Spinal cord (tissue), 10 donors: ENCODE measurements around the gene SAP30BP. TPM values are rescaled to one million over a fixed set of nuclear protein-coding genes. Genes with fewer than 3 reads are reported as not detected.
A peak's percentile ranks its signal among the peaks of the same experiment; 100 is the strongest.

Source experiments
- DNase-seq, 6 donors: peaks; one replicate each; pipeline versions ENCODE4 v3.0.0 to v3.0.0-alpha.2; 2013 to 2015; ENCODE audit warnings: low spot score in 6 of 6, low read depth in 4 of 6
- H3K27ac ChIP-seq: one replicate; pipeline ENCODE4 v1.5.1; 2013; ENCODE audit warnings: low read depth, low read length, control low read depth
- H3K27me3 ChIP-seq: one replicate; pipeline ENCODE4 v1.6.1; 2013; ENCODE audit warnings: low read length; ENCODE audit not compliant: control insufficient read depth, insufficient read depth
- H3K36me3 ChIP-seq: one replicate; pipeline ENCODE4 v1.6.1; 2013; ENCODE audit warnings: low read length; ENCODE audit not compliant: control insufficient read depth, insufficient read depth
- H3K4me1 ChIP-seq: one replicate; pipeline ENCODE4 v1.6.1; 2013; ENCODE audit warnings: low read length; ENCODE audit not compliant: control insufficient read depth, insufficient read depth
- H3K4me3 ChIP-seq: one replicate; pipeline ENCODE4 v1.5.1; 2013; ENCODE audit warnings: low read depth, low read length, control low read depth
- H3K9me3 ChIP-seq: one replicate; pipeline ENCODE4 v1.6.1; 2013; ENCODE audit warnings: low read length; ENCODE audit not compliant: control insufficient read depth, insufficient read depth
- WGBS: methylation state at CpG from one replicate; pipeline ENCODE4 v1.1.5; 2013; ENCODE audit warnings: missing lambda C conversion rate; ENCODE audit not compliant: insufficient coverage; 5-methylcytosine and 5-hydroxymethylcytosine counted together
- long read RNA-seq, 4 donors: transcript quantifications; one replicate each; lab custom pipeline, GENCODE V29; 2026
- polyA plus RNA-seq, 2 donors: library from polyadenylated mRNA; unstranded; fragments of 120-200 nt; gene quantifications; one replicate each; pipeline ENCODE4 v1.2.1, GENCODE V29; 2013; ENCODE audit not compliant: insufficient read length in 2 of 2
- total RNA-seq, 2 donors: library from RNA; depleted of rRNA in 1 of 2; stranded (reverse); fragments of 120-200 nt in 1 of 2; fragments of >200 nt in 1 of 2; gene quantifications; one replicate each; pipeline versions ENCODE4 v1.2.3 to v1.2.4, GENCODE V29; 2013 to 2014
- donor health status: healthy.

SAP30BP gene
- total RNA-seq = 100 to 1,000 TPM in 1 of 2 donors, 10 to 100 TPM in 1; 44.3 to 108 TPM
- 100 to 1,000 TPM; 103 to 123 TPM for polyA plus RNA-seq
- long read RNA-seq, donor 1, transcript SAP30BP-225 (11 exons, 2,722 nt) = major isoform, 22 of 48 reads
- long read RNA-seq, donor 1, transcript SAP30BP-224 (1 exons, 2,000 nt) = minor isoform, 7 of 48 reads
- long read RNA-seq, donor 1, transcript SAP30BP-204 (6 exons, 1,097 nt) = minor isoform, 9 of 48 reads
- long read RNA-seq, donor 1, partial matches to known transcripts = 6 of 48 reads
- long read RNA-seq, donor 1, other reads (novel, unspliced or antisense) = 0 of 48 reads
- long read RNA-seq, donor 2, transcript SAP30BP-225 (11 exons, 2,722 nt) = major isoform, 8 of 14 reads
- long read RNA-seq, donor 2, partial matches to known transcripts = 0 of 14 reads
- long read RNA-seq, donor 2, other reads (novel, unspliced or antisense) = 0 of 14 reads
- long read RNA-seq, donor 3, transcript SAP30BP-225 (11 exons, 2,722 nt) = minor isoform, 8 of 27 reads
- long read RNA-seq, donor 3, transcript SAP30BP-204 (6 exons, 1,097 nt) = major isoform, 9 of 27 reads
- long read RNA-seq, donor 3, partial matches to known transcripts = 5 of 27 reads
- long read RNA-seq, donor 3, other reads (novel, unspliced or antisense) = 0 of 27 reads
- long read RNA-seq, donor 4, transcript SAP30BP-225 (11 exons, 2,722 nt) = major isoform, 26 of 53 reads
- long read RNA-seq, donor 4, transcript SAP30BP-224 (1 exons, 2,000 nt) = minor isoform, 6 of 53 reads
- long read RNA-seq, donor 4, transcript SAP30BP-204 (6 exons, 1,097 nt) = minor isoform, 12 of 53 reads
- long read RNA-seq, donor 4, partial matches to known transcripts = 0 of 53 reads
- long read RNA-seq, donor 4, other reads (novel, unspliced or antisense) = 0 of 53 reads

DNA sequence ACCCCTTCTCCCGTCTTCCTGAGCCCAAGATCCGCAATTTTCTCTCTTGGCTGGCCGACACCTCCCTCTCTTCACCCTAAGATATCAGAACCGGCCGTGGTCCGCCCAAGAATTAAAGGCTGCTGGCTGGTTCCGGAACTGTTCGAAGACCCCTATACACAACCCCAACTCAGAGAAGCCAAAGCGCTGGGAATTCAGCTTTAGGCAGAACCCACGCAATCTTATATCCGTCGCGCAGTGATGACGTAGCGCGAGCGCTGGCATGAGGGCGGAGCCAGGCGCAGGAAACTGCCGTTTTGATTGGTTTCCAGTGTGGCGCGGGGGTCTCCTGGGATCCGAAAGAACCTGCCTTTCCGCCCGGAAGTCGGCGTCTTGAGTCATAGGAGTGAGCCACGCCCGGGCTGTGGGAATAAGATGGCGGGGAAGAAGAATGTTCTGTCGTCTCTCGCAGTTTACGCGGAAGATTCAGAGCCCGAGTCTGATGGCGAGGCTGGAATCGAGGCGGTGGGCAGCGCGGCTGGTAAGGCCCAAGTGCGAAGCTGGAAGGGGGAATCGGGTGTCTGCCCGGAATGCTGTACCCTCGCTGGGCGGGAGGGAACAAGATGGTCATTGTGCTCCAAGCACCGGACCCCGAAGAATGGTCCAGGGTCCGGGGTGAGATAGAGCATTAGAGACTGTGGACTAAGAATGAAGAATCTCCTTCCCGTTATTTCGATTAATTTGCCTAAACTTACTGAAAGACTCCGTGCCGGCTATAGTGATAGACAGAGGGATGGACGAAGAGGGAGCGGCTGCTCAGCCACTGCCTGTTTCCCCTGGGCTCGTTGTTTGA is at the start of gene SAP30BP, which contains the start of gene RECQL5:
TSS of gene SAP30BP (plus strand) at position 380 of the 832 bp plus-strand sequence. CDS start at position 415, 35 bp downstream.
TSS of gene RECQL5 (minus strand) at position 196 of the 832 bp plus-strand sequence. CDS start 597 bp downstream, outside the sequence.
- DNase-seq = peak; percentile 99 to 100 (median 99)
- peaks cover 31% of the 10 kb centered on the region for H3K36me3 ChIP-seq
- H3K4me3 ChIP-seq = peak within 1 kb of the TSS; percentile 91
- under 1% methylated on average over 51 of the region's 55 CpGs for WGBS
- peaks cover 11% of the 10 kb centered on the region for H3K4me1 ChIP-seq
- H3K27ac ChIP-seq = peak within 1 kb of the TSS; percentile 81
- no peaks in the 10 kb centered on the region for H3K9me3 ChIP-seq
- H3K27me3 ChIP-seq = no peaks in the 10 kb centered on the region

DNA sequence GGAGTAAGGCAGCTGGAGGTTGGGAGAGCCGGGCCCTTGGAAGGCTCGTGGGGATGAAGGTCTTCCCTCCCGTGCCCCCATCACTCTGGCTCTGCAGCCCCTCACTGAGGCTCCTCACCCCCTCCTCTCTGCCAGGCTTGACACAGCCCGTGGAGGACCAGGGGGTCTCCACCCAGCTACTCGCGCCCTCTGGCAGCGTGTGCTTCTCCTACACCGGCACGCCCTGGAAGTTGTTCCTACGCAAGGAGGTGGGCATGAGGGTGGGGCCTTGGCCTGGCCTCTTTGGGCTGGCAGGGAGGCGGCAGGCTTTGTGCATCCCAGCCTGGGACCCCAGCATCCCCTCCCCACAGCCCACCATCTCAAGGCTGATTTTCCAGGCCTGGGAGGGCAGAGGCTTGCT is 49.5 kb upstream of the SAP30BP start:
- WGBS = 93% methylated on average over 3 of the region's 11 CpGs
- no peak for DNase-seq
- H3K36me3 ChIP-seq = peaks cover 88% of the 10 kb centered on the region

DNA sequence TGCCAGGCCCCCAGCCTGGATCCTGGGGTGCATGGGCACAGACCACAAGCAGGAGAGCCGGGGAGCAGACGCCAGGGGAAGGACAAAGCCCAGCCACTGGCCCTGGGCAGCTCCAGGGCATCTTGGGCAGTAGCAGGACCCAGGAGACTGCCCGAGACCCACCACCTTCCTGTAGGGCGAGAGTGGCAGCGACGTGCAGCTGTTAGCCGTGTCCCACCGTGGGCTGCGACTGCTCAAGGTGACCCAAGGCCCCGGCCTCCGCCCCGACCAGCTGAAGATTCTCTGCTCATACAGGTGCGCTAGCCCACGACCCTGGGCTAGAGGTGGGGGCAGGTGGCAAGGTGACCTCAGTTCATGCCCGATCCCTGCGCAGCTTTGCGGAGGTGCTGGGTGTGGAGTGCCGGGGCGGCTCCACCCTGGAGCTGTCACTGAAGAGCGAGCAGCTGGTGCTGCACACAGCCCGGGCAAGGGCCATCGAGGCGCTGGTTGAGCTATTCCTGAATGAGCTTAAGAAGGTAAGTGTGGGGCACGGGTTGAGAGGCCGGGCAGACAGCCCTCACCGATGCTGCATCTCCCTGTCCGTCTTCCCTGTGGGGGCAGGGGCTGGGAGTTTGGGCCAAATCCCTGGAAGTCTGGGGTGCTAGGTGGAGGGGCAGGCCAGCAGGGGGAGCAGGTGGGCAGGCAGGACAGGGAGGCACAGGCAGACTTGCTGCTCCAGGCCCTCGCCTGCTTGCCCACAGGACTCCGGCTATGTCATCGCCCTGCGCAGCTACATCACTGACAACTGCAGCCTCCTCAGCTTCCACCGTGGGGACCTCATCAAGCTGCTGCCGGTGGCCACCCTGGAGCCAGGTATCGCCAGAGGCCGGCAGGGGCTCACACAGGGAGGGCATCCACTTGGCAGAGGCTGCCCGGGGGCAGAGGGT is 47.4 kb upstream of the SAP30BP start:
- no peaks in the 10 kb centered on the region for H3K4me1 ChIP-seq
- 73% methylated on average over 36 of the region's 36 CpGs for WGBS
- DNase-seq = no peak
- no peak overlapping the region for H3K4me3 ChIP-seq
- no peaks in the 10 kb centered on the region for H3K9me3 ChIP-seq
- peaks cover 86% of the 10 kb centered on the region for H3K36me3 ChIP-seq
- H3K27ac ChIP-seq = no peak overlapping the region
- no peaks in the 10 kb centered on the region for H3K27me3 ChIP-seq

More for the DNA sequence above, 49.5 kb upstream of the SAP30BP start:
- Histone ChIP-seq H3K27ac (no peak overlapping the region), H3K27me3 (no peaks in the 10 kb centered on the region), H3K4me1 (no peaks in the 10 kb centered on the region), H3K4me3 (no peak overlapping the region), H3K9me3 (no peaks in the 10 kb centered on the region)

DNA sequence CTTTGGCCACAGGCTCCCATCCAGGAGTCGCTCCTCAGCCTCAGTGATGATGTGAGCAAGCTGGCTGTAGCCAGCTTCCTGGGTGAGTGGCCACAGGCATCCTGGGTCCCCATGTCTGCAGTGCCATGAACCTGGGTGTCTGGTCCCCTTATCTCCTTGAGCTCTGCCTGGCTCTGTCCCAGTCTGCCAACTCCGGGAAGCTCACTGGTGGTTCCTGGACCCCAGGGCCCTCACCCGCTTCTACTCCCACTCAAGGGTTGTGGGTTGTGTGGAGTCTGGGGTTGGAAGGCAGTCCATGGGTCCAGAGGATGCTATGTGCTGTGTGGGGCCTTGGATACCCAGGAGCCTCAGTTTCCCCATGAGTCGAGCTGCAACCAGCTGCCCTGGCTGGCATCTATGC is 45.6 kb upstream of the SAP30BP start:
- no peak for DNase-seq
- H3K27ac ChIP-seq = no peak overlapping the region
- H3K4me1 ChIP-seq = peaks cover 6% of the 10 kb centered on the region
- H3K27me3 ChIP-seq = no peaks in the 10 kb centered on the region
- H3K4me3 ChIP-seq = no peak overlapping the region
- 100% methylated on average over 2 of the region's 4 CpGs for WGBS
- H3K36me3 ChIP-seq = peaks cover 86% of the 10 kb centered on the region
- no peaks in the 10 kb centered on the region for H3K9me3 ChIP-seq

DNA sequence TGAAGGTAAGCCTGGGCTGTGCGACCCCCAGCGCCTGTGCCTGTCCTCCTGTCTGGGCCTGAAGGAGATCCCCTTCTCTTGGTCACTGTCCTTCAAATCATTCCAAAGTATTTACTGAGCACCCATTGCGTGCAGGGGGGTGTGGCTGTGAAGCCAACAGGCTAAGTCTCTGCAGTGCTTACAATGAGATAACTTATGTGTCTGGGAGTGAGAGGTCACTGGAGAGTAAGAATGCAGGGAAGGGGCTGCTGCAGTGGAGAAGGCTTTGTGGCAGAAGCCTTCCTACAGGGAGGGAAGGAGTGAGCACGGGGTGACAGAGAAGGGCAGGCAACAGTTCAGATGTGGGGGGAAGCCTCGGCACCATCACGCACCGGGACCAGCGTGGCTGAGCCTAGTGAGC is 45.1 kb upstream of the SAP30BP start:
- peaks cover 7% of the 10 kb centered on the region for H3K4me1 ChIP-seq
- H3K27ac ChIP-seq = no peak overlapping the region
- no peak overlapping the region for H3K4me3 ChIP-seq
- no peak for DNase-seq
- 36% methylated on average over 5 of the region's 8 CpGs for WGBS
- no peaks in the 10 kb centered on the region for H3K27me3 ChIP-seq
- H3K36me3 ChIP-seq = peaks cover 86% of the 10 kb centered on the region
- no peaks in the 10 kb centered on the region for H3K9me3 ChIP-seq

DNA sequence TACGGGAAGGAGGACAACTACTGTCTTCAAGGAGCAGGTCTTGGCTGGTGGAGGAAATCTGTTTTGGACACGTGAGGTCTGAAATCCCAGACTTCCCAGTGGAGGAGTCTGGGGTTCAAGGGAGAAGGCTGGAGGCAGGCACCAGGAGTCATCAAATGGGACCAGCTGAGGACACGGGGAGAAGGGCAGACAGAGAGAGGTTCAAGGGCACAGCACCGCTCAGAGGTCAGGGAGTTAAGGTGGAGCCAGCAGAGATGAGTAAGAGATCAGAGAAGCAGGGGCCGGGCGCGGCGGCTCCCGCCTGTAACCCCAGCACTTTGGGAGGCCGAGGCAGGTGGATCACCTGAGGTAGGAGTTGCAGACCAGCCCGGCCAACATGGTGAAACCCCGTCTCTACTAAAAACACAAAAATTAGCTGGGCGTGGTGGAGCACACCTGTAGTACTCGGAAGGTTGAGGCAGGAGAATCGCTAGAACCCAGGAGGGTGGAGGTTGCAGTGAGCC is 44.3 kb upstream of the SAP30BP start:
- no peak for DNase-seq
- H3K36me3 ChIP-seq = peaks cover 84% of the 10 kb centered on the region
- no peaks in the 10 kb centered on the region for H3K27me3 ChIP-seq
- H3K27ac ChIP-seq = no peak overlapping the region
- WGBS = 90% methylated on average over 12 of the region's 15 CpGs
- no peak overlapping the region for H3K4me3 ChIP-seq
- no peaks in the 10 kb centered on the region for H3K9me3 ChIP-seq
- peaks cover 7% of the 10 kb centered on the region for H3K4me1 ChIP-seq

DNA sequence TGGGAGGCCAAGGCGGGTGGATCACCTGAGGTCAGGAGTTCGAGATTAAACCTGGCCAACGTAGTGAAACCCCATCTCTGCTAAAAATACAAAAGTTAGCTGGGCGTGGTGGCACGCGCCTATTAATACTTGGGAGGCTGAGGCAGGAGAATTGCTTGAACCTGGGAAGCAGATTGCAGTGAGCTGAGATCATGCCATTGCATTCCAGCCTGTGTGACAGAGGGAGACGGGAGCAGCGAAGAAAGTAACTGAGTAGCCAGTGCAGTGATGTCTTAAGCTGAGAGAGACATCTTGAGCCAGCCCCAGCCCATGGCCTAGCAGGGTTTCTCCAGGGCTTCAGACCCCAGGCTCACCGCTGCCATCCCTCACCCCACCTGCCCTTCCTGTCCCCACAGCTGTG is 43.8 kb upstream of the SAP30BP start:
- no peak for DNase-seq
- H3K27ac ChIP-seq = no peak overlapping the region
- H3K9me3 ChIP-seq = no peaks in the 10 kb centered on the region
- H3K27me3 ChIP-seq = no peaks in the 10 kb centered on the region
- peaks cover 84% of the 10 kb centered on the region for H3K36me3 ChIP-seq
- H3K4me3 ChIP-seq = no peak overlapping the region
- H3K4me1 ChIP-seq = peaks cover 7% of the 10 kb centered on the region
- 97% methylated on average over 6 of the region's 9 CpGs for WGBS

DNA sequence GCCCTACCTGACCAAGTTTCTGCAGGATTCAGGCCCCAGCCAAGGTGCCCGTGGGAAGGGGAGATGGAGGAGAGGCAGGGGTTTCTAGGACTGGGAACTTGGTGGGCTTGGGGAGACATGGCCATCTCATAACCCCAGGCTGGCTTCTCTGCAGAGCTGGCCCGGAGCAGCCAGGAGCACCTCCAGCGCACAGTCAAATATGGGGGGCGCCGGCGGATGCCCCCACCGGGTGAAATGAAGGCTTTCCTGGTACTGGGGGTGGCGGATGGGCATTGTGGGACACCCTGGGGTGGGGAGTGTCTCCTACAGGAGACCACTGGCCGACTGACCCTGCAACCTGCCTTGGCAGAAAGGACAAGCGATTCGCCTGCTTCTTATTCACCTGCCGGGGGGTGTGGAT is 43.1 kb upstream of the SAP30BP start:
- H3K36me3 ChIP-seq = peaks cover 85% of the 10 kb centered on the region
- WGBS = 88% methylated on average over 5 of the region's 12 CpGs
- H3K4me3 ChIP-seq = no peak overlapping the region
- no peaks in the 10 kb centered on the region for H3K27me3 ChIP-seq
- peaks cover 7% of the 10 kb centered on the region for H3K4me1 ChIP-seq
- DNase-seq = no peak
- H3K9me3 ChIP-seq = no peaks in the 10 kb centered on the region
- no peak overlapping the region for H3K27ac ChIP-seq
